Measurements from ENCODE around the gene NUP42. TPM values are rescaled to one million over a fixed set of nuclear protein-coding genes. Genes with fewer than 3 reads are reported as not detected.

Gene NUP42, protein sequence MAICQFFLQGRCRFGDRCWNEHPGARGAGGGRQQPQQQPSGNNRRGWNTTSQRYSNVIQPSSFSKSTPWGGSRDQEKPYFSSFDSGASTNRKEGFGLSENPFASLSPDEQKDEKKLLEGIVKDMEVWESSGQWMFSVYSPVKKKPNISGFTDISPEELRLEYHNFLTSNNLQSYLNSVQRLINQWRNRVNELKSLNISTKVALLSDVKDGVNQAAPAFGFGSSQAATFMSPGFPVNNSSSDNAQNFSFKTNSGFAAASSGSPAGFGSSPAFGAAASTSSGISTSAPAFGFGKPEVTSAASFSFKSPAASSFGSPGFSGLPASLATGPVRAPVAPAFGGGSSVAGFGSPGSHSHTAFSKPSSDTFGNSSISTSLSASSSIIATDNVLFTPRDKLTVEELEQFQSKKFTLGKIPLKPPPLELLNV
- total RNA-seq = 10 to 100 TPM; 27.7 to 42.8 (median 31.3) TPM

DNA sequence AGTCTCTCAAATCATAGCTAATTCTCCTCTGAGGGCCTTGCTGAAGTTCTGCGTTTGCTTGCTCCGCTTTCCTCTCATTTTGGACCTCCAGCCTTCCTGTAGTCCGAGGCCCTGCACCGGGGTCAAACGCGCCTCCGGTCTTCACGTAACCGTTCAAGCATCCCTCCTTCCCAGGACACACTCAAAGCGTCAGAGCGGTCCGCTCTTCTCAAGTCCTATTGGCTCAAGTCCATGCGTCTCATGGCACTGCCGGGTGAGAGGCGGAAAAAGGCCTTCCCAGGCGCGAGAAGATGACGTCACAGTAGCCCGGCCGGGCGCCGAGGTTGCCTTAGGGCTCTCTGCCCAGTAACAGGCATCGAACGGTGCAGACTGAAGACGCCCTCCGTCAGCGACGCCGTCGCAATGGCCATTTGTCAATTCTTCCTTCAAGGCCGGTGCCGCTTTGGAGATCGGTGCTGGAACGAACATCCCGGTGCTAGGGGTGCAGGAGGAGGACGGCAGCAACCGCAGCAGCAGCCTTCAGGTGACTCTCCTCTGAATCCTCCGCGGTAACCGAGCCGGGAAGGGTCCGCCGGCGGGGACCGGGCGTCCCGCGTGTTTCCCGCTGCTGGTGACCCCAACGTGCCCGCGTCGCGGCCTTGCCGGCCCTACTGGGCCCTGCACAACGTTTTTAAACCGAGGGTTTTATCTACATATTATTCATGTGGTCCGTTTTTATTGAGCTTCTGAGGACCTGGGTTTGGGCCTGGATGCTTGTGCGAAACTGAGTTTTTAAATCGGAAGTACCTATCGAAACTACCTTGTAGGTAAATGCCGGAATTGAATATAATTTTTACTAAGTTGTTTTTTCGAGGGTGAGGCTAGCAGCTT is at the start of gene NUP42:
NUP42 (plus strand) TSS at position 365 of the 870 bp plus-strand sequence; CDS start at position 403, 38 bp downstream.
- TF ChIP-seq, protein P1, sequence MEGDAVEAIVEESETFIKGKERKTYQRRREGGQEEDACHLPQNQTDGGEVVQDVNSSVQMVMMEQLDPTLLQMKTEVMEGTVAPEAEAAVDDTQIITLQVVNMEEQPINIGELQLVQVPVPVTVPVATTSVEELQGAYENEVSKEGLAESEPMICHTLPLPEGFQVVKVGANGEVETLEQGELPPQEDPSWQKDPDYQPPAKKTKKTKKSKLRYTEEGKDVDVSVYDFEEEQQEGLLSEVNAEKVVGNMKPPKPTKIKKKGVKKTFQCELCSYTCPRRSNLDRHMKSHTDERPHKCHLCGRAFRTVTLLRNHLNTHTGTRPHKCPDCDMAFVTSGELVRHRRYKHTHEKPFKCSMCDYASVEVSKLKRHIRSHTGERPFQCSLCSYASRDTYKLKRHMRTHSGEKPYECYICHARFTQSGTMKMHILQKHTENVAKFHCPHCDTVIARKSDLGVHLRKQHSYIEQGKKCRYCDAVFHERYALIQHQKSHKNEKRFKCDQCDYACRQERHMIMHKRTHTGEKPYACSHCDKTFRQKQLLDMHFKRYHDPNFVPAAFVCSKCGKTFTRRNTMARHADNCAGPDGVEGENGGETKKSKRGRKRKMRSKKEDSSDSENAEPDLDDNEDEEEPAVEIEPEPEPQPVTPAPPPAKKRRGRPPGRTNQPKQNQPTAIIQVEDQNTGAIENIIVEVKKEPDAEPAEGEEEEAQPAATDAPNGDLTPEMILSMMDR (IDR thresholded peaks at IDR 0.05; ENCODE audit: low read depth) = no peak

DNA sequence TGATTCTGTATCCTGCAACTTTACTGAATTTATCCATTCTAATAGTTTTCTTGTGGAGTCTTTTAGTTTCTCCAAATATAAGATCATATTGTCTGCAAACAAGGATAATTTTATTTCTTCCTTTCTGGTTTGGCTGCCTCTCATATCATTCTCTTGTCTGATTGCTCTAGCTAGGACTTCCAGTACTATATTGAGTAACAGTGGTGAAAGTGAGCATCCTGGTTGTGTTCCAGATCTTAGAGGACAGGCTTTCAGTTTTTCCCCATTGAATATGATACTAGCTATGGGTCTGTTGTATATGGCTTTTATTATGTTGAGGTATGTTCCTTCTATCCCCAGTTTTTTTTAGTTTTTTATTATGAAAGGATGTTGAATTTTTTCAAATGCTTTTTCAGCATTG is 48.1 kb upstream of the NUP42 start:
- TF ChIP-seq, protein P1 (IDR thresholded peaks at IDR 0.05; ENCODE audit: low read depth) = no peak

DNA sequence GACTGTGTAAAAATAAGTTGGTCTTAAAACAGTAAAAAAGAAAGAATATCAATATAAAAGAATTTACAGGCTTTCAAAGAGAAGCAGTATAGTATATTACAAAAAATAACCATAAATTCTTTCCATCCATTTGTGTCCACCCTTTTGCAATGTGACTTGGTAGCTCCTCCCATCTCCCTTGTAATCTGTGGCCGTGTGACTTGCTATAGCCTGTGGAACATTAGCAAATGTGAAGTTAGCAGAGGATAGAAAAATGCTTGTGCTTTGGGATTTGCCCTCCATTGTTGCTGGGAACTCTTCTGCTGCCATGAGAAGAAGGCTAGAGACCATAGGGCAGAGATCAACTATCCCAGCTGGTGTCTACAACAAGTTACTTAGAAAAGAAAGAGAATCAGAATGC is 46.1 kb upstream of the NUP42 start:
- TF ChIP-seq, protein P1 (IDR thresholded peaks at IDR 0.05; ENCODE audit: low read depth) = no peak

DNA sequence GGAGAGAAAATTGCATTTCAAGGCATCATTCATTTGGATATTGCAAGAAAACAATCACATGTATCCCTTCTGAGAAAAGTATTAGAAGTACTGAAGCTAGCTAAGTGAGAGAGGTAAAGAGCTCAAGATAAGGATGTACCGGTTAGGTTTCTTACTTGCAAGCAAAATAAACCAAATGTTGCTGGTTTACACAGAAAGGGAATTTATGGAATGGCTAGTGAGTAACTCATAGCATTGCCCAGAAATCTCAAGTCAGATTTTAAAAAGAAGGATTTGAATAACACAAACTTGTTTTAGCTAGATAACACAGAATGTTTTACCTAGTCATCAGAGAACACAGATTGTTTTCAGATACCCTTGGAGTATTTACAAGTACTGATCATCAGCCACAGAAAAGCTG is 45.6 kb upstream of the NUP42 start:
- TF ChIP-seq, protein P1 (IDR thresholded peaks at IDR 0.05; ENCODE audit: low read depth) = no peak

DNA sequence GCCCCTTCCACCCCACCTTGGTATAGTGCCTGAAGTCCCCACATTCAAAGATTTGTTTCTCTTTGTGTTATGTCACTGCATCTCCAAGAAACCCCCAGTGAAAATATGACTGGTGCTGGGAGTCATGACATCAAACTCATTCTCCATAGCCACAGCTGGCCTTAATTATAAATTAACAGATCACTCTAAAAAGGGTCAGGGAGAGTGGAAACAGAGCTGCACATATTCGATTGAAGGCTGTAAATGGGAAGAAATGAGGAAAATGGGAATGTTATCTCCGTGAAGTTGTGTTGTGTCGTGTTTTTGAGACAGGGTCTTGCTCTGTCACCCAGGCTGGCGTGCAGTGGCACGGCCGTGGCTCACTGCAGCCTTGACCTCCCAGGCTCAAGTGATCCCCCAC is 24.2 kb upstream of the NUP42 start:
- TF ChIP-seq, protein P1 (IDR thresholded peaks at IDR 0.05; ENCODE audit: low read depth) = no peak

DNA sequence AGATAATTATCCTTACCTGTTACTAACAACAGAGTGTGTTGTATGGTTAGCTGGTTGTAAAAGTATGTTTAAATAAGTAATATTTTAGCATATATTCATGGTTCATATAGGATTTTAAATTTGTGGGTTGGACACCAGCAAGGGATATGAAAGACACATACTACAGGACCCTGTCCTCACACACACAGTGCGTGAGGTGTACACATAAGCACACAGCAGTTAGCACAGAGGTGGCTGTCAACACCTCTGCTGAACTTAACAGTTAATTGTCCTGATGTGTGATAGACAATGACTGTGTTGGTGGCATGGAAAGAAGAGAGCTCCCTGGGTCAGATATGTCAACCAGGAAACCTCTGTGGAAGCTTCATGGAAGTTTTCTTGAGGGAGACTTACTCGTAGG is 23.3 kb upstream of the NUP42 start:
- TF ChIP-seq, protein P1 (IDR thresholded peaks at IDR 0.05; ENCODE audit: low read depth) = no peak

DNA sequence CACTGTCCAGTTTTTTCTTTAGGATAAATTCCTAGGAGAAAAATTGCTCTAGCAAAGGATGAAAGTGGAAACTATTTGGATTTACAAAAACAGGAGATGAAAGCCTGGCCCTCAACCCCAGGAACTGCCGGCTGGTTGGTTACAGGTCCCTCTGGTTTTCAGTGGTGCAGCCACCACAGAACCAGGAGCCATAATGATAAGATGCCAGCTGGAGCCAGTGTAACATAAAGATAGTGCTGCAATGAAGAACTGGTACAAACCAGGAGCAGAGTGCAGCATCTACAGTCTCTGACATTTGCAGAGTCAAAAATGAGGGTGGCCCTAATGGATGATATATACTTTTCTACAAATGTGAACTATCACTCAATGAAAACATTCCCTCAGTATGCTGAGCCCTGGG is 20.4 kb upstream of the NUP42 start:
- TF ChIP-seq, protein P1 (IDR thresholded peaks at IDR 0.05; ENCODE audit: low read depth) = no peak

Data from subcutaneous adipose tissue (tissue), 4 donors.